CD4-positive, alpha-beta T cell treated with Interleukin-6 for 4 hours (primary cell): ENCODE results near the gene LGSN.
"Not testable (repeated sequence)": the region's sequence is repeated elsewhere in the genome, so short reads cannot be mapped to it uniquely, and the experiment has no call there.

Experiments
- DNase-seq: peaks from one replicate; pipeline ENCODE4 v3.0.0-alpha.2; 2020; ENCODE audit warnings: mixed read lengths

The LGSN gene

DNA sequence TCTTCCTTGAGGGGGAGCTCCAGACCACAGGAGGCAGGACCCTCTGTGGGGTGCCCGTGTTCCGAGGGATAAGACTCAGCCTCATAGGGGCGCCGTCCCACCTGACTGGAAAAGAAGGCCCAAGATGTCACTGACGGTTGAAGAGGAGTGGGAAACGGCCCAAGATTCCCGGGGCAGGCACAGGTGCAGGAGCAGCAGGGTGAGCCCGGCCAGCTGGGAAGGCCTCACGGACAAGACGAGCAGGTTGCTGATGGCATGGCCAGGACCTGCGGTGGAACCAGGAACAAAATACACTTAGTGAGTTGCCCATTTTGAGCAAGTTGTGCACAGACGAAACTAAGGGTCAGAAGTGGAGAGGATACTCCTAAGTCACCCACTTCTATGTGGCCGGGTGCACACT lies 89.8 kb downstream of the LGSN start:
- not testable (repeated sequence) for DNase-seq

GRCh38 chr6:63227928-63228894 lies 91.6 kb downstream of the LGSN start:
- not testable (repeated sequence) for DNase-seq

DNA sequence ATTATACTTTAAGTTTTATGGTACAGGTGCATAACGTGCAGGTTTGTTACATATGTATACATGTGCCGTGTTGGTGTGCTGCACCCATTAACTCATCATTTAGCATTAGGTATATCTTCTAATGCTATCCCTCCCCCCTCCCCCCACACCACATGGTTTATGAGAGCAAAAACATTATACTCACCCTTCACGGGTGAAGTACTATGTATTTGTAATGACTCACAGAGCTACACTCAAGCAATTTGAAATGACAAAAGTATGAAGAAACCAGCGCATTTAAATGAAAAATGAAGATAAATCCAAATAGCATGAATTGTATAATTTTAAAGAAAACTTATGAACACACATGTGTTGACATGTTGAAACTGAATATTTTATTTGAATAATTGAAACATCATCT lies 93.8 kb downstream of the LGSN start:
- not testable (repeated sequence) for DNase-seq
